Ishikawa (cell line): ENCODE results near the gene KIAA1217.

Experiments
- EGR1 ChIP-seq: IDR thresholded peaks from 2 replicates; pipeline ENCODE4 v1.6.1; 2012
- EP300 ChIP-seq: IDR thresholded peaks from 2 replicates; pipeline ENCODE4 v1.6.1; 2012; ENCODE audit warnings: borderline replicate concordance
- USF1 ChIP-seq: IDR thresholded peaks from 2 replicates; pipeline ENCODE4 v1.6.1; 2012

- TF ChIP-seq EGR1 (no peak), EP300 (no peak), USF1 (no peak)
Observed at GRCh38 chr10:24367688-24368087, 158.8 kb downstream of the KIAA1217 start.
